Esophagus squamous epithelium (tissue), 5 donors: ENCODE measurements around the gene CAMK2D. TPM values are rescaled to one million over a fixed set of nuclear protein-coding genes. Genes with fewer than 3 reads are reported as not detected.

ENCODE experiments used
- DNase-seq: peaks from one replicate; lab custom pipeline; 2025; lab: John Stamatoyannopoulos, UW
- H3K27ac ChIP-seq, 4 donors: fragments of 200-600 bp; sonication (generic); one replicate each; pipeline ENCODE4 v1.5.1; 2016 to 2019; ENCODE audit warnings: mild to moderate bottlenecking in 1 of 4
- H3K27me3 ChIP-seq, 4 donors: fragments of 200-600 bp; sonication (generic); 1 replicate in 3 of 4; 2 replicates in 1 of 4; pipeline versions ENCODE4 v1.5.1 to v1.6.0; 2017 to 2021; ENCODE audit warnings: antibody characterized with exemption in 1 of 4
- H3K36me3 ChIP-seq, 3 donors: fragments of 200-600 bp; sonication (generic); one replicate each; pipeline ENCODE4 v1.5.1; 2016 to 2019
- H3K4me1 ChIP-seq, 3 donors: fragments of 200-600 bp; sonication (generic); one replicate each; pipeline ENCODE4 v1.5.1; 2017 to 2019
- H3K4me3 ChIP-seq, 4 donors: fragments of 200-600 bp; sonication (generic); 1 replicate in 3 of 4; 2 replicates in 1 of 4; pipeline ENCODE4 v1.5.1; 2016 to 2019; ENCODE audit warnings: mild to moderate bottlenecking in 2 of 4, moderate library complexity in 1 of 4
- H3K9me3 ChIP-seq, 3 donors: fragments of 200-600 bp; sonication (generic); one replicate each; pipeline ENCODE4 v1.5.1; 2016 to 2019
- POLR2A ChIP-seq, 4 donors: fragments of 450-650 bp; IDR thresholded peaks; one replicate each; pipeline ENCODE4 v1.6.1; 2017; ENCODE audit warnings: antibody characterized with exemption in 4 of 4, mild to moderate bottlenecking in 4 of 4, moderate library complexity in 3 of 4
- WGBS, 2 donors: methylation state at CpG; one replicate each; pipeline ENCODE4 v1.1.5; 2018; 5-methylcytosine and 5-hydroxymethylcytosine counted together
- intact Hi-C: fragments of 100-400 bp; cut with DNase I; formaldehyde crosslinking; loops from one replicate; pipeline ENCODE4 v1.15.0; 2022
- total RNA-seq, 4 donors: library from RNA; depleted of rRNA; stranded (reverse); fragments of >200 nt; gene quantifications; one replicate each; pipeline ENCODE4 v1.1.0, GENCODE V29; 2016
- TF ChIP-seq, protein P1 (sequence below), 6 experiments: fragments of 450-650 bp in 4 of 6; fragments of 200-600 bp in 2 of 6; sonication (generic) in 2 of 6; IDR thresholded peaks; one replicate each; pipeline ENCODE4 v1.5.1; 2016 to 2019; ENCODE audit warnings: antibody characterized with exemption in 6 of 6, mild to moderate bottlenecking in 4 of 6, moderate library complexity in 4 of 6
- donor health status: DM: yes; HTN: yes; CAD: no.

CAMK2D gene
- total RNA-seq, 4 donors from 2014 or later: 30.7 to 47.7 (median 38.2) TPM

DNA sequence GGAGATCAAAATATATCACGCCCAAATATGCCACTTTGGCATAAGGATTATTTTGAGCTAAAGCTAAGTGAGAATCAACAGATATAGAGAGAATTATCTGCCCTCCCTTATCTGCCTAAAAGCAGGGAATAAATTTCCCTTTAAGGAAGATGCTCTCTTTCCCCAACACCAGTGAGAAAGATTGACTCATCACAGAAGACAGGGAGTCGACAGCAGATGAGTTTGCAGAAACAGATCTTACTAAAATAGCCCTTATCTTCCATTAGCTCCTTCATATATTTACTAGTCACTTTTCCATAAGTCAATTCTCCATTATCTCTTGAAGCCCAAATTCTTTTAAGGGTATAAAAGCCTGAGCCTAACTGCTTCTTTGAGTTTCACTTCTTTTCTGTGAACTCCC, 156.6 kb downstream of the CAMK2D start:
- H3K36me3 ChIP-seq: peaks cover 0 to 32% (median 0%) of the 10 kb centered on the region in 3 donors
- intact Hi-C loops: loop anchor here (10.0 kb wide), 1 partner anchor 50 kb away; no protein-coding TSS in a partner anchor
- no peak overlapping the region for H3K4me3 ChIP-seq
- no peak overlapping the region for H3K27ac ChIP-seq
- DNase-seq: no peak
- 57 to 66% methylated on average over 2 of the region's 2 CpGs for WGBS, 2 donors
- no peaks in the 10 kb centered on the region for H3K4me1 ChIP-seq
- TF ChIP-seq, protein P1, sequence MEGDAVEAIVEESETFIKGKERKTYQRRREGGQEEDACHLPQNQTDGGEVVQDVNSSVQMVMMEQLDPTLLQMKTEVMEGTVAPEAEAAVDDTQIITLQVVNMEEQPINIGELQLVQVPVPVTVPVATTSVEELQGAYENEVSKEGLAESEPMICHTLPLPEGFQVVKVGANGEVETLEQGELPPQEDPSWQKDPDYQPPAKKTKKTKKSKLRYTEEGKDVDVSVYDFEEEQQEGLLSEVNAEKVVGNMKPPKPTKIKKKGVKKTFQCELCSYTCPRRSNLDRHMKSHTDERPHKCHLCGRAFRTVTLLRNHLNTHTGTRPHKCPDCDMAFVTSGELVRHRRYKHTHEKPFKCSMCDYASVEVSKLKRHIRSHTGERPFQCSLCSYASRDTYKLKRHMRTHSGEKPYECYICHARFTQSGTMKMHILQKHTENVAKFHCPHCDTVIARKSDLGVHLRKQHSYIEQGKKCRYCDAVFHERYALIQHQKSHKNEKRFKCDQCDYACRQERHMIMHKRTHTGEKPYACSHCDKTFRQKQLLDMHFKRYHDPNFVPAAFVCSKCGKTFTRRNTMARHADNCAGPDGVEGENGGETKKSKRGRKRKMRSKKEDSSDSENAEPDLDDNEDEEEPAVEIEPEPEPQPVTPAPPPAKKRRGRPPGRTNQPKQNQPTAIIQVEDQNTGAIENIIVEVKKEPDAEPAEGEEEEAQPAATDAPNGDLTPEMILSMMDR (IDR thresholded peaks at IDR 0.05): no peak
- TF ChIP-seq POLR2A (IDR thresholded peaks at IDR 0.05): no peak
- no peaks in the 10 kb centered on the region for H3K9me3 ChIP-seq
- no peaks in the 10 kb centered on the region for H3K27me3 ChIP-seq

DNA sequence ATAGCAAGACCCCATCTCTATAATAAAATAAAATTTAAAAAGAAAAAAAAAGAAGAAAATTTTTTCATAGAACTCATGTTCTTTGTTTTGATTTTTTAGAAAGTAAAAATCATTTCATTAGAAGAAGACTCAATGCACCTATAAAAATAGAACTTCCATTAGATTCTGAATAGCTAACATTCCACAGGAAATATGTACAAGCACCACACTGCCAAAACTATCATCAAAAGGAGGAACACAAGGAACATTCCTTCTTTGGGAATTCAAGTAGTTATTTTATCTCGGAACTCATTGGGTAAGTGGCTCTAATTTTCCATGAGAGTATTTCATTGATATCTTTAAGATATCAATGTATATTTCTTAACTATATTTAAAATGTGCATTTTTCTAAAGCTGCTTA, 157.6 kb downstream of the CAMK2D start:
- TF ChIP-seq, protein P1 (IDR thresholded peaks at IDR 0.05): no peak
- no peak for TF ChIP-seq POLR2A (IDR thresholded peaks at IDR 0.05)
- Histone ChIP-seq H3K4me1 (no peaks in the 10 kb centered on the region), H3K9me3 (no peaks in the 10 kb centered on the region), H3K27ac (no peak overlapping the region), H3K4me3 (no peak overlapping the region), H3K36me3 (peaks cover 0 to 30% (median 0%) of the 10 kb centered on the region in 3 donors), H3K27me3 (no peaks in the 10 kb centered on the region)
- intact Hi-C loops: loop anchor here (10.0 kb wide), 1 partner anchor 49 kb away; no protein-coding TSS in a partner anchor
- WGBS, 2 donors: 75% methylated on average over 1 of the region's 1 CpG
- no peak for DNase-seq

DNA sequence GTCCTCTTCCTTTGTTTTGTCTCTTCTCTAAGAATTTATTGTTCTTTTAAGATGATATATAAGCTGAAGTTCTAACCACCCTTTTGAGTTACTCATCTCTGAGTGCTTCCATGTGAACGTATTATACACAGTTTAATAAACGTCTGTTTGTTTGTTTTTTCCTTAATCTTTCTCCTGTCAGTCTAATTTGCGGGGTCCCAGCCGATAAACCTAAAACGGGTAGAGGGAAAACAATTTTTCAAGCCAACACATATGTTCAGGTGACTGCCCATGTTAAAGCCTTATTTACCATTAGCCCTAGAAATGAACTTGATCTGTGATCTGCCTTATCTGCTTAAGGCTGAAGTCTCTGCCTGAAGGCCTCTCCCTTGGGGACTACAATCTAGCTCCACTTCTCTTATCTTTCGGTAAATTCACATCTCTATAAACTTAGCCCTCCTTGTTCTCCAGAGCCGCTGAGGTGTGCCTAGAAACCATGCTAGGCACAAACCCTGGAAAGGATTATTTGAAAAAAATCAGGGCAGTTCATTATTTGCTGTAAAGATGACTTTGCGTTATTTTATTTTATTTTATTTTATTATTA, 158.8 kb downstream of the CAMK2D start:
- 72 to 86% methylated on average over 8 of the region's 8 CpGs for WGBS, 2 donors
- intact Hi-C loops: loop anchor here (10.0 kb wide), 1 partner anchor 48 kb away; no protein-coding TSS in a partner anchor
- TF ChIP-seq, protein P1 (IDR thresholded peaks at IDR 0.05): no peak
- no peak for TF ChIP-seq POLR2A (IDR thresholded peaks at IDR 0.05)
- no peak for DNase-seq
- no peaks in the 10 kb centered on the region for H3K27me3 ChIP-seq
- no peaks in the 10 kb centered on the region for H3K4me1 ChIP-seq
- no peak overlapping the region for H3K4me3 ChIP-seq
- H3K9me3 ChIP-seq: no peaks in the 10 kb centered on the region
- no peak overlapping the region for H3K27ac ChIP-seq
- H3K36me3 ChIP-seq: peaks cover 0 to 18% (median 0%) of the 10 kb centered on the region in 3 donors

DNA sequence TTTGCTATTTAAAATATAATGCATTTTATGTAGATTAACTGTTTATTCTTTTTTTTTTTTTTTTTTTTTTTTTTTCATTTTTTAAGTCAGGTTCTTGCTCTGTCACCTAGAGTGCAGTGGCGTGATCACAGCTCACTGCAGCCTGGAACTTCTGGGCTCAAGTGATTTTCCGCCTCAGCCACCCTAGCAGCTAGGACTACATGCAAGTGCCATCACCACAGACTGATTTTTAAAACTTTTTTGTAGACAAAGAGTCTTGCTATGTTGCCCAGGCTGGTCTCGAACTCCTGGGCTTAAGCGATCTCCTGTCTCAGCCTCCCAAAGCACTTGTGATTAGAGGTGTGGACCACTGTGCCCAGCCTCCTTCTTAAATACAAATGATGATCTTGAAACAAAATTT, 159.9 kb downstream of the CAMK2D start:
- intact Hi-C loops: loop anchor here (10.0 kb wide), 1 partner anchor 47 kb away; no protein-coding TSS in a partner anchor
- Histone ChIP-seq H3K27me3 (no peaks in the 10 kb centered on the region), H3K9me3 (no peaks in the 10 kb centered on the region), H3K36me3 (peaks cover 0 to 7% (median 0%) of the 10 kb centered on the region in 3 donors), H3K4me3 (no peak overlapping the region), H3K27ac (no peak overlapping the region), H3K4me1 (no peaks in the 10 kb centered on the region)
- TF ChIP-seq POLR2A (IDR thresholded peaks at IDR 0.05): no peak
- TF ChIP-seq, protein P1 (IDR thresholded peaks at IDR 0.05): no peak
- DNase-seq: no peak
- 90 to 97% methylated on average over 4 of the region's 4 CpGs for WGBS, 2 donors

DNA sequence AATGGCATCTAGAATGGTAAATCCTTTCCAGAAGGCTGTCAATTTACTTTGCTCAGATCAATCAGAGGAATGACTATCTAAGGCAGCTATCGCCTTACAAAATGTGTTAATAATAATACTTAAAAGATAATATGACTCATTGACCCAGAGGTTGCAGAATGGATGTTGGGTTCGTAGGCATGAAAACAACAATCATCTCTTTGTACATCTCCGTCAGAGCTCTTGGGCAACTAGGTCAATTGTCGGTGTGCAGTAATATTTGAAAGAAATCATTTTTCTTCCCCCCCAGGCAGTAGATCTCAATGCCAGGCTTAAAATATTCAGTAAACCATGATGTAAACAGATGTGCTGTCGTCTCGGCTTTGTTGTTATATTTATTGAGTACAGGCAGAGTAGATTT, 165.1 kb downstream of the CAMK2D start:
- Histone ChIP-seq H3K4me3 (no peak overlapping the region), H3K27ac (no peak overlapping the region), H3K4me1 (no peaks in the 10 kb centered on the region), H3K36me3 (no peaks in the 10 kb centered on the region), H3K9me3 (no peaks in the 10 kb centered on the region), H3K27me3 (no peaks in the 10 kb centered on the region)
- intact Hi-C loops: no loop called here
- 87 to 96% methylated on average over 6 of the region's 6 CpGs for WGBS, 2 donors
- TF ChIP-seq, protein P1 (IDR thresholded peaks at IDR 0.05): no peak
- no peak for TF ChIP-seq POLR2A (IDR thresholded peaks at IDR 0.05)
- DNase-seq: no peak
